ENCODE measurements around the gene SYT1.

GRCh38 chr12:78964521-78964920 is 99.9 kb downstream of the SYT1 start:
- TF ChIP-seq MXI1 (IDR thresholded peaks at IDR 0.05; ENCODE audit: borderline replicate concordance, low read depth, low read length) (no peak), CEBPB (IDR thresholded peaks at IDR 0.05; ENCODE audit: low read depth, low read length) (no peak), USF2 (IDR thresholded peaks at IDR 0.05; ENCODE audit: low read depth, low read length) (no peak), RAD21 (IDR thresholded peaks at IDR 0.05; ENCODE audit: low read length) (no peak), POLR2A (IDR thresholded peaks at IDR 0.05; ENCODE audit: low read depth, low read length) (no peak), MAZ (IDR thresholded peaks at IDR 0.05; ENCODE audit: borderline replicate concordance, low read depth, low read length) (no peak), CTCF (conservative IDR thresholded peaks at IDR 0.05; ENCODE audit: low read depth, low read length) (no peak), ELK1 (IDR thresholded peaks at IDR 0.05; ENCODE audit: borderline replicate concordance, low read depth, low read length) (no peak), MAFK (IDR thresholded peaks at IDR 0.05; ENCODE audit: low read depth, low read length) (no peak), RCOR1 (IDR thresholded peaks at IDR 0.05; ENCODE audit: insufficient replicate concordance, low read length) (no peak), CHD1 (IDR thresholded peaks at IDR 0.05; ENCODE audit: low read depth, low read length) (no peak), BHLHE40 (IDR thresholded peaks at IDR 0.05; ENCODE audit: low read depth, low read length) (no peak), FOS (IDR thresholded peaks at IDR 0.05; ENCODE audit: low read depth, low read length) (no peak)
